GM19240 (cell line): Measurements from ENCODE around the gene ZNF99.
"Not testable (repeated sequence)": the region's sequence is repeated elsewhere in the genome, so short reads cannot be mapped to it uniquely, and the experiment has no call there.

Experiments
- DNase-seq: peaks from one replicate; pipeline ENCODE4 v3.0.0; 2011; ENCODE audit warnings: low spot score; ENCODE audit not compliant: insufficient read length

The ZNF99 gene

DNA sequence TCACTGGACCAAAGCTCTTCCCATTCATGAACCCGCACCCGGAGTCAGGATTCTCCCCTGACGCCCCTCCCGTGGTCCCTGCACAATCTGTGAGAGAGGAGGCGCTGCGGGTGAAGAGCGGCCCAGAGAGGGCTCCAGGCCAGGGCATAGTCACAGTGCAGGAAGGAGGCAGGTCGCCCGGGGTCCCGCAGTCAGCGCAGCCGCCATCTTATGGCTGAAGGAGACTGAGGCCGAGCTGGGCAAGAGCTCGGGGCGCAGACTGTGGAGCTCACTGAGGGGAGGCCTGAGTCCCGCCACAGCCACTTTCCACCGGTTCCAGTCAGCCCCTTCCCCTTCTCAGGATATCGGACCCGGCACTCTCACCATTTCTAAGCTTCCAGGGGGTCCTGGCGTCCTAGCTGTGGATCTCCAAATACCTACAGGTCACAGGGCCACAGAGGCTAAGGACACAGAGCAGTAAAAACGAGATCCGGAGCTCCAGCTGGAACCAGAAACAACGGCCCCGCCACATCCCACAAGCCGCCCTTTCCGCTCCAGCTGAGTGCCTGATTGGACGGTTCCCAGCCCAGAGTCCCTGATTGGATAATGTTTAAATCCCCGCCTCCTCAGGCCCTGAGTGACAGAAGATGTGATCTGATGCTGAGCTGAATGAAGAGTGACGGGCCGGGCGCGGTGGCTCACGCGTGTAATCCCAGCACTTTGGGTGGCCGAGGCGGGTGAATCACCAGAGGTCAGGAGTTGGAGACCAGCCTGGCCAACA is at the start of gene ZNF99:
TSS of gene ZNF99 (minus strand) at position 501 of the 760 bp plus-strand sequence. CDS start at position 366, 135 bp downstream.
- no peak for DNase-seq

- DNase-seq: no peak
These were observed 48.2 kb upstream of the ZNF99 start, which contains the start of gene ZNF723 for GRCh38 chr19:22832031-22832762. Gene ZNF723 (plus strand): TSS chr19:22832291. CDS start chr19:22832380, 89 bp downstream.

GRCh38 chr19:22831211-22831610 is 47.3 kb upstream of the ZNF99 start:
- DNase-seq: no peak

GRCh38 chr19:22814124-22814523 is 30.2 kb upstream of the ZNF99 start:
- DNase-seq: no peak

GRCh38 chr19:22807061-22807835 is 23.3 kb upstream of the ZNF99 start:
- DNase-seq: no peak

DNA sequence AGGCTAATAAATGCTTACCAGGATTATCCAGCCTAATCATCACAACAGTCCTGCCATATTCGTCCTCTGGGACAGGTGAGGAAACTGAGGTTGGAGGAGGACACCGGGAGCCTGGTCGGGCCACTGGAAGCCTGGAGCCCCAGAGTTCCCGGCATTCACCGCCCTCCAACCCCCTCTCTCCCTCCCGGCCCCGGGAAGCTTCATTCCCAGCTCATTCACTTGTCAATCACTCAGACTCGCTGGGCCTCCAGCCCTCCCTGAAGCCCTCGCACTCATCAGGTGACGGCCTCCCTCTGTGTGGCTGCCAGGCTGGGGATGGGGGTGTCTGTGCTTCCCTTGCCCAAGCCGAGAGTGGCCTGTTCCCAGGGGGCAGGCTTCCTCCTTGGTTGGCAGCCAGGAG is 22.5 kb upstream of the ZNF99 start:
- DNase-seq: no peak

DNA sequence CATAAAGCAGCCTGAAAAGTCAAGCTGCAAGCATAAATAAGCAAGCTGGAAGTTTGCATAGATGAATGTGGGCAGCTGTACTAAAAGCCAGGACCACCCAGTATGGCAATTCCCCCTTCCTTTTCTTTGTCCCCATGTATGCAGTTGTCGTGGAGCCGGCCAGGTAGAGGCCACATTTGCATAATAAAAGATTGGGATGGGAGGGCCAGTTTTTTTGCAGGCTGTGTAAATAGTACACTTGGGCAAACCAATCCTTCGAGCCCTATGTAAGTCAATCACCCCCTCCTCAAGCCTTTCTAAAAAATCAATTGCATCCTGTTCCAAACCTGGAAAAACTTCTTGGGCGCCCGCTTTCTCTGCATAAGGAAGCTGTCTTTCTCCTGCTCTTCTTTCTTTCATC is 13.1 kb upstream of the ZNF99 start:
- no peak for DNase-seq

DNA sequence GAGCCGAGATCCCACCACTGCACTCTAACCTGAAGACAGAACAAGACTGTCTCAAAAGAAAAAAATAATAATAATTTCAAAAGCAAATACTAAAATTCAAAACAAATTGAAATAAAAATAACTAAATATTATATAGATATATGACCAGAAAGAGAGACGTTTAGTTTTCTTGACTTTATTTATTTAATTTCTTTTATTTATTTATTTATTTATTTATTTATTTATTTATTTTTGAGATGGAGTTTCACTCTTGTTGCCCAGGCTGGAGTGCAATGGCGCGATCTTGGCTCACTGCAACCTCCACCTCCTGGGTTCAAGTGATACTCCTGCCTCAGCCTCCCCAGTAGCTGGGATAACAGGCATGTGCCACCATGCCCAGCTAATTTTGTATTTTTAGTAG is 8.9 kb upstream of the ZNF99 start:
- not testable (repeated sequence) for DNase-seq

GRCh38 chr19:22735911-22736645 is 47.9 kb downstream of the ZNF99 start:
- no peak for DNase-seq

GRCh38 chr19:22733691-22734090 is 50.3 kb downstream of the ZNF99 start:
- DNase-seq: no peak

- not testable (repeated sequence) for DNase-seq
These were observed 55.7 kb downstream of the ZNF99 start for GRCh38 chr19:22728214-22728613.

- DNase-seq: not testable (repeated sequence)
These were observed 62.4 kb downstream of the ZNF99 start for GRCh38 chr19:22721533-22721932.

DNA sequence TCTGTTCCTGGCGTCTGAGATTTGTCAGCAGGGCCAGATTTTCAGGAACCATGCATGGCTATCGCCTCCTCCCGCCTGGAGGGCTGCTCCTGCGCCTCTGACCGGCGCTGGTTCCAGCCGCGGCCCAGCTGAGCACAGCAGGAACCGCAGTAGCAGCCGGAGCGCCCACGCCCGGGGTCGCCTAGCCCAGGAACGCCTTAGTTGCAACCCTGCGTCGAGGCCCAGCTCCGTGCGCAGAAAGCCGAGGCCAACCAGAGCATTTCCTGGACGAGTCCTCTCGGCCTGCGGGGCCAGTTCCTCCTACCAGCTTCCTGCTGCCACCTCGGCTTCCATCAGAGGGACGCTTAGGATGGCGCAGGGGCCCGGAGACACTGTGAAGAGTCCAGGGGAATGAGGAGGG is 75.0 kb downstream of the ZNF99 start:
- no peak for DNase-seq

- DNase-seq: not testable (repeated sequence)
These were observed 80.9 kb downstream of the ZNF99 start for GRCh38 chr19:22703096-22703495.

GRCh38 chr19:22702661-22703060 is 81.3 kb downstream of the ZNF99 start:
- not testable (repeated sequence) for DNase-seq
